HuH-7.5 (cell line): Measurements from ENCODE around the gene PRODH.
A peak's percentile ranks its signal among the peaks of the same experiment; 100 is the strongest.
"Not testable (repeated sequence)": the region's sequence is repeated elsewhere in the genome, so short reads cannot be mapped to it uniquely, and the experiment has no call there.

ENCODE experiments used
- DNase-seq: peaks from one replicate; pipeline ENCODE4 v3.0.0; 2011; ENCODE audit warnings: low spot score

Gene PRODH

GRCh38 chr22:18935889-18936529 is at the start of gene PRODH:
Gene PRODH (minus strand): TSS chr22:18936293. CDS start chr22:18936287, 6 bp downstream.
- no peak for DNase-seq

- DNase-seq, result no peak
These were observed 49.7 kb upstream of the PRODH start for GRCh38 chr22:18985780-18986179.

GRCh38 chr22:18984564-18984963 is 48.5 kb upstream of the PRODH start:
- no peak for DNase-seq

- no peak for DNase-seq
These were observed 47.1 kb upstream of the PRODH start for GRCh38 chr22:18983120-18983651.

- DNase-seq, result no peak
These were observed 44.7 kb upstream of the PRODH start for GRCh38 chr22:18980829-18981228.

GRCh38 chr22:18979957-18980356 is 43.9 kb upstream of the PRODH start:
- DNase-seq, result no peak

GRCh38 chr22:18978506-18978905 is 42.4 kb upstream of the PRODH start:
- no peak for DNase-seq

GRCh38 chr22:18977824-18978425 is 41.8 kb upstream of the PRODH start:
- DNase-seq, result no peak

- DNase-seq, result no peak
These were observed 40.2 kb upstream of the PRODH start for GRCh38 chr22:18976197-18976751.

- DNase-seq, result no peak
These were observed 39.5 kb upstream of the PRODH start for GRCh38 chr22:18975434-18976196.

GRCh38 chr22:18974477-18975180 is 38.5 kb upstream of the PRODH start:
- no peak for DNase-seq

GRCh38 chr22:18973264-18974031 is 37.4 kb upstream of the PRODH start:
- no peak for DNase-seq

GRCh38 chr22:18972591-18972990 is 36.5 kb upstream of the PRODH start:
- not testable (repeated sequence) for DNase-seq

GRCh38 chr22:18972029-18972428 is 35.9 kb upstream of the PRODH start:
- DNase-seq, result not testable (repeated sequence)

GRCh38 chr22:18971321-18971751 is 35.2 kb upstream of the PRODH start:
- DNase-seq, result no peak

GRCh38 chr22:18970948-18971315 is 34.8 kb upstream of the PRODH start:
- no peak for DNase-seq

- peak; percentile 47 for DNase-seq
These were observed 34.3 kb upstream of the PRODH start for GRCh38 chr22:18970176-18970947.

- not testable (repeated sequence) for DNase-seq
These were observed 33.3 kb upstream of the PRODH start for GRCh38 chr22:18969158-18969942.

GRCh38 chr22:18968011-18968749 is 32.1 kb upstream of the PRODH start:
- DNase-seq, result no peak
